PC-3 (cell line): ENCODE measurements around the gene A3GALT2.

ENCODE experiments used
- EZH2 ChIP-seq: fragments of 300-600 bp; sonication (generic); IDR thresholded peaks from one replicate; pipeline ENCODE4 v1.6.1; 2017; ENCODE audit warnings: antibody characterized with exemption, mild to moderate bottlenecking, low read length; ENCODE audit not compliant: unreplicated experiment
- EZH2phosphoT487 ChIP-seq: fragments of 300-600 bp; sonication (generic); IDR thresholded peaks from 2 replicates; pipeline ENCODE4 v1.6.1; 2018; ENCODE audit warnings: mild to moderate bottlenecking, antibody characterized with exemption, low read length, borderline replicate concordance
- TF ChIP-seq, protein P1 (sequence below): fragments of 300-600 bp; sonication (generic); conservative IDR thresholded peaks from 2 replicates; pipeline ENCODE4 v1.5.1; 2017; ENCODE audit warnings: antibody characterized with exemption, low read depth, mild to moderate bottlenecking, low read length

DNA sequence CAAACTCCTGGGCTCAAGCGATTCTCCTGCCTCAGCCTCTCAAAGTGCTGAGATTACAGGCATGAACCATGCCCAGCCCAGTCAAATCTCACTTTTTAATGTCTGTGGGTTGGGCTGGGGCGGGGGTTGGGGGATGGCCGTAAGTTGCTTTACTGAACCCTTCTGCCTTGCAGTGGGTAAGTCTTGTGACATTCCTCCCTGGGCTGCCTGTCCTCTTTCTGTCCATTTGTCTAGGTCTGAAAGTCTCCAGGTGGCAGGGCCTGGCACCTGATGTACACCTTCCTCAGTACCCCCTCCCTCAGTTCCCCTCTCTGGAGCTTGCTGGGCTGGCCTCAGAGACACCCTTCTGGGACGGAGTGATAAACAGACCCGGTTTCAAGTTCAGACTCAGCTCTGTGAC lies 51.3 kb downstream of the A3GALT2 start:
- TF ChIP-seq, protein P1, sequence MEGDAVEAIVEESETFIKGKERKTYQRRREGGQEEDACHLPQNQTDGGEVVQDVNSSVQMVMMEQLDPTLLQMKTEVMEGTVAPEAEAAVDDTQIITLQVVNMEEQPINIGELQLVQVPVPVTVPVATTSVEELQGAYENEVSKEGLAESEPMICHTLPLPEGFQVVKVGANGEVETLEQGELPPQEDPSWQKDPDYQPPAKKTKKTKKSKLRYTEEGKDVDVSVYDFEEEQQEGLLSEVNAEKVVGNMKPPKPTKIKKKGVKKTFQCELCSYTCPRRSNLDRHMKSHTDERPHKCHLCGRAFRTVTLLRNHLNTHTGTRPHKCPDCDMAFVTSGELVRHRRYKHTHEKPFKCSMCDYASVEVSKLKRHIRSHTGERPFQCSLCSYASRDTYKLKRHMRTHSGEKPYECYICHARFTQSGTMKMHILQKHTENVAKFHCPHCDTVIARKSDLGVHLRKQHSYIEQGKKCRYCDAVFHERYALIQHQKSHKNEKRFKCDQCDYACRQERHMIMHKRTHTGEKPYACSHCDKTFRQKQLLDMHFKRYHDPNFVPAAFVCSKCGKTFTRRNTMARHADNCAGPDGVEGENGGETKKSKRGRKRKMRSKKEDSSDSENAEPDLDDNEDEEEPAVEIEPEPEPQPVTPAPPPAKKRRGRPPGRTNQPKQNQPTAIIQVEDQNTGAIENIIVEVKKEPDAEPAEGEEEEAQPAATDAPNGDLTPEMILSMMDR = no peak
- no peak for TF ChIP-seq EZH2
- TF ChIP-seq EZH2phosphoT487 = no peak
